NB4 (cell line): ENCODE results near the gene ISY1.
A peak's percentile ranks its signal among the peaks of the same experiment; 100 is the strongest.

Source experiments
- DNase-seq: peaks from one replicate; pipeline ENCODE4 v3.0.0; 2010; ENCODE audit warnings: low read depth
- H3K4me3 ChIP-seq: one replicate; pipeline ENCODE4 v1.5.1; 2011; ENCODE audit warnings: mild to moderate bottlenecking, low read depth, low read length, moderate library complexity
- MYC ChIP-seq: IDR thresholded peaks from 2 replicates; pipeline ENCODE4 v1.6.1; 2011; ENCODE audit warnings: low read depth, low read length
- POLR2A ChIP-seq: IDR thresholded peaks from 2 replicates; pipeline ENCODE4 v1.6.1; 2011; ENCODE audit warnings: mild to moderate bottlenecking; ENCODE audit not compliant: insufficient read length; ENCODE audit errors: extremely low read depth
- TF ChIP-seq, protein P1 (sequence below): IDR thresholded peaks from 2 replicates; pipeline ENCODE4 v1.6.1; 2011; ENCODE audit warnings: low read depth, low read length
- TF ChIP-seq, protein P2 (sequence below): IDR thresholded peaks from one replicate; pipeline ENCODE4 v1.5.1; 2012; ENCODE audit warnings: low read depth, low read length

The ISY1 gene

GRCh38 chr3:129183569-129184395, 22.9 kb upstream of the ISY1 start, which contains the start of gene CNBP:
TSS of gene CNBP (minus strand) at chr3:129183896. CDS start at chr3:129171757, 12,139 bp downstream.
- peak within 1 kb of the TSS; percentile 79 for H3K4me3 ChIP-seq
- DNase-seq: peak; percentile 97
- TF ChIP-seq MYC (peak; percentile 97), POLR2A (peak; percentile 80)
- TF ChIP-seq, protein P1, sequence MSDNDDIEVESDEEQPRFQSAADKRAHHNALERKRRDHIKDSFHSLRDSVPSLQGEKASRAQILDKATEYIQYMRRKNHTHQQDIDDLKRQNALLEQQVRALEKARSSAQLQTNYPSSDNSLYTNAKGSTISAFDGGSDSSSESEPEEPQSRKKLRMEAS: peak; percentile 85
- TF ChIP-seq, protein P2, sequence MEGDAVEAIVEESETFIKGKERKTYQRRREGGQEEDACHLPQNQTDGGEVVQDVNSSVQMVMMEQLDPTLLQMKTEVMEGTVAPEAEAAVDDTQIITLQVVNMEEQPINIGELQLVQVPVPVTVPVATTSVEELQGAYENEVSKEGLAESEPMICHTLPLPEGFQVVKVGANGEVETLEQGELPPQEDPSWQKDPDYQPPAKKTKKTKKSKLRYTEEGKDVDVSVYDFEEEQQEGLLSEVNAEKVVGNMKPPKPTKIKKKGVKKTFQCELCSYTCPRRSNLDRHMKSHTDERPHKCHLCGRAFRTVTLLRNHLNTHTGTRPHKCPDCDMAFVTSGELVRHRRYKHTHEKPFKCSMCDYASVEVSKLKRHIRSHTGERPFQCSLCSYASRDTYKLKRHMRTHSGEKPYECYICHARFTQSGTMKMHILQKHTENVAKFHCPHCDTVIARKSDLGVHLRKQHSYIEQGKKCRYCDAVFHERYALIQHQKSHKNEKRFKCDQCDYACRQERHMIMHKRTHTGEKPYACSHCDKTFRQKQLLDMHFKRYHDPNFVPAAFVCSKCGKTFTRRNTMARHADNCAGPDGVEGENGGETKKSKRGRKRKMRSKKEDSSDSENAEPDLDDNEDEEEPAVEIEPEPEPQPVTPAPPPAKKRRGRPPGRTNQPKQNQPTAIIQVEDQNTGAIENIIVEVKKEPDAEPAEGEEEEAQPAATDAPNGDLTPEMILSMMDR: no peak

DNA sequence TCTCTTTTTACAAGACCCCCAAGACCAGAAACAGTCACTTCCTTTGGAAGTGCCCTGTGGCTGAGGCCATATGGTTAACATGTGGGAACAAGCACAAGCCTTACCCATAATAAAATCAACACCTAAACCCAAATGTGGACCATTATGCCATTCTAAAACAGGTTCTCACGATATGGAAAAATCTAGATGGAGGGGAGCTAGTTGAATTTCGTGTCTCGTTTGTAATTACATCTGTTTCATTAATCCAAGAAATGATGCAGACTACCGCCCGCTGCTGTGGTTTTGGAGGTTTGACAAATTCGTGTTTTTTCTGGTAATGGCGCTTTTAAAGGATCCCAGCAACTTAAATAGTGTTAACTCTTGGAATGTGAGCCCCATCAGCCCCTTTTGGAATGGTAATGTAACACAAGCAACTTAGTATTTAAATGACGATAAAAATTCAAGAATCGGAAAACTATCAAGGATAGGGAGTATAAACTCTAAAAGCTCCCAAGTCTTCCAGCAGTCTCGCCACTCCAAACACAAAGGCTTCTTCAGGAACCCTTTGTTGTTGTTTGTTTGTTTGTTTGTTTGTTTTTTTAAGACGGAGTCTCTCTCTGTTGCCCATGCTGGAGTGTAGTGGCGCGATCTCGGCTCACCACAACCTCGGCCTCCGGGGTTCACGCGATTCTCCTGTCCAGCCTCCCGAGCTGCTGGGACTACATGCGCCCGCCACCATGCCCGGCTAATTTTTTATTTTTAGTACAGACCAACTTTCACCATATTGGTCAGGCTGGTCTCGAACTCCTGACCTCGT, 21.7 kb upstream of the ISY1 start:
- peak; percentile 82 for TF ChIP-seq MYC
- TF ChIP-seq, protein P2: no peak
- TF ChIP-seq, protein P1: peak; percentile 84
- no peak for TF ChIP-seq POLR2A
- peak overlapping the region; percentile 79 for H3K4me3 ChIP-seq
- DNase-seq: peak; percentile 69

DNA sequence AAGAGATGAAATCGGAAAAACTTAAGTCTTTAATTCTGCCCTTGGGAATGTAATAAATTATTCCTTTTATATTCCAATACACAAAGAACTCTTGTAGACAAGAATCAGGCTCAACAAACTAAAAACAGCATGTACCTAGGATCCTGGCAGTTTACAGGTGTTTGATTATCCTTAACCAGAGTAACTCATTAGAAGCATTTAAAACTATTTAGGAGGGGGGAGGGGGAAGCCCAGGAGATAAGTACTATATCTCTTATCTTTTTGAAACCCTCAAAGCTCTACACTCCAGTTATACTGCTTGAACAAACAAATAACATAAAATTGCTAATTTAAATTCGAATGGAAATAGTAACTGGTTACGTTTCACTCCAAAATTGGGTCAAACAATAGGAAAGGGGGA, 21.0 kb upstream of the ISY1 start:
- no peak for DNase-seq
- peak overlapping the region; percentile 79 for H3K4me3 ChIP-seq
- TF ChIP-seq, protein P2: no peak
- TF ChIP-seq, protein P1: no peak
- TF ChIP-seq MYC (no peak), POLR2A (no peak)

GRCh38 chr3:129180461-129180860, 19.6 kb upstream of the ISY1 start:
- DNase-seq: no peak
- TF ChIP-seq, protein P1: no peak
- TF ChIP-seq POLR2A (no peak), MYC (no peak)
- TF ChIP-seq, protein P2: no peak
- H3K4me3 ChIP-seq: peak overlapping the region; percentile 79

GRCh38 chr3:129176051-129176450, 15.2 kb upstream of the ISY1 start:
- TF ChIP-seq, protein P1: no peak
- no peak for TF ChIP-seq POLR2A
- no peak for TF ChIP-seq MYC
- TF ChIP-seq, protein P2: no peak
- no peak overlapping the region for H3K4me3 ChIP-seq
- DNase-seq: no peak
